GM12878 (cell line): Measurements from ENCODE around the gene CCL4L2.
"Not testable (repeated sequence)": the region's sequence is repeated elsewhere in the genome, so short reads cannot be mapped to it uniquely, and the experiment has no call there.

Source experiments
- MEF2B ChIP-seq: fragments of 450-650 bp; IDR thresholded peaks from 2 replicates; pipeline ENCODE4 v1.6.1; 2018; ENCODE audit warnings: mild to moderate bottlenecking, moderate library complexity; ENCODE audit not compliant: partially characterized antibody, poor library complexity, severe bottlenecking
- NFXL1 ChIP-seq: fragments of 450-650 bp; IDR thresholded peaks from 2 replicates; pipeline ENCODE4 v1.6.1; 2017; ENCODE audit warnings: antibody characterized with exemption, mild to moderate bottlenecking, borderline replicate concordance
- POLR2A ChIP-seq: IDR thresholded peaks from 2 replicates; pipeline ENCODE4 v1.6.1; 2011; ENCODE audit warnings: low read depth, mild to moderate bottlenecking, low read length
- SMC3 ChIP-seq: IDR thresholded peaks from 2 replicates; pipeline ENCODE4 v1.6.1; 2011; ENCODE audit warnings: low read length, improper control_type of control experiment, borderline replicate concordance
- TF ChIP-seq, protein P1 (sequence below), 3 experiments: IDR thresholded peaks in 2 of 3; conservative IDR thresholded peaks in 1 of 3; 2 replicates each; pipeline ENCODE4 v1.5.1; 2011; ENCODE audit warnings: low read depth in 3 of 3, low read length in 3 of 3, mild to moderate bottlenecking in 3 of 3, control low read depth in 2 of 3, moderate library complexity in 2 of 3, inconsistent platforms in 1 of 3, mixed read lengths in 1 of 3; ENCODE audit not compliant: control insufficient read depth in 2 of 3, insufficient read depth in 1 of 3; ENCODE audit errors: extremely low read depth in 1 of 3

DNA sequence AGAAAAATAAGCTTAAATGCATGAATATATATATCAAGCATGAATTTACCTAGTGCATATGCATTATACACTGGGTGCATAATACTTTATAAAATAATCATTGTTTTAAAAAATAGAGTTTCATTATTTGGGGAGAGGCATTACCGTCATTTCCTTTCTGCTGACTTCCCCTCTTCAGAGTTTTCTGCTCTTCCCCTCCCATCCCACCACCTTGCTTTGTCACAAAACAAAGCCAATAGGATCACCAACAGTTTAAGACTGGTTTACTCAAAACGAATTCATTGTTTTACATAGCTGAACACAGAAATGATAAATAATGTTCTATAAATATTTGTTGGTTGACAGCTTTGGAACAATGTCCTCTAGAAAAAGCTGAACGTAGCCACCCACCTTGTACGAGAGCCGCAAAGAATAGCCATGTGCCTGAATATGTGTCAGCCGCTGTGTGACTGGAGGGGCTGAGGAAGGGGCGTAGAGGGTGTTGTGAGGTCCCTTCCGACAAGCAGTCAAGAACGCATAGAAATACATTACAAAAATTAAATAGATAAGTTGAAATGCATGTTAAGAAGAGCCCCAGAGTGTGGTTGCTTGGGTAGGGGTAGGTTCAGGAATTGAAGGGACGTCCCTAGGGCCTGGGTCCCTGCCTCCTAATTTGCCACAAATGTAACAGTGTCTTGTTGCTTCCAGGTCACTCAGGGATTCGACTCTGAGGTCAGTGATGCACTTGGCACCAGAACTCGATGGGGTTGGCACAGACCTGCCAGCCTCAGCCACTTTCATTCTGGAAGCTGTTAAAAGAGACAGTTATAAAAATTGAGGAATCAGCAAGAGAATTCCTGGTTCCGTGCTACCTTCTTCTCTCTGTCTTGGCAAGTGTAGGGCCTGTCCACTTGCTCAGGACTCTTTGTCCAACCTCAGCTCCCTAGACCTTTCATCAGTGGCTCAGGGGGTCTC lies 23.8 kb upstream of the CCL4L2 start:
- TF ChIP-seq, protein P1, sequence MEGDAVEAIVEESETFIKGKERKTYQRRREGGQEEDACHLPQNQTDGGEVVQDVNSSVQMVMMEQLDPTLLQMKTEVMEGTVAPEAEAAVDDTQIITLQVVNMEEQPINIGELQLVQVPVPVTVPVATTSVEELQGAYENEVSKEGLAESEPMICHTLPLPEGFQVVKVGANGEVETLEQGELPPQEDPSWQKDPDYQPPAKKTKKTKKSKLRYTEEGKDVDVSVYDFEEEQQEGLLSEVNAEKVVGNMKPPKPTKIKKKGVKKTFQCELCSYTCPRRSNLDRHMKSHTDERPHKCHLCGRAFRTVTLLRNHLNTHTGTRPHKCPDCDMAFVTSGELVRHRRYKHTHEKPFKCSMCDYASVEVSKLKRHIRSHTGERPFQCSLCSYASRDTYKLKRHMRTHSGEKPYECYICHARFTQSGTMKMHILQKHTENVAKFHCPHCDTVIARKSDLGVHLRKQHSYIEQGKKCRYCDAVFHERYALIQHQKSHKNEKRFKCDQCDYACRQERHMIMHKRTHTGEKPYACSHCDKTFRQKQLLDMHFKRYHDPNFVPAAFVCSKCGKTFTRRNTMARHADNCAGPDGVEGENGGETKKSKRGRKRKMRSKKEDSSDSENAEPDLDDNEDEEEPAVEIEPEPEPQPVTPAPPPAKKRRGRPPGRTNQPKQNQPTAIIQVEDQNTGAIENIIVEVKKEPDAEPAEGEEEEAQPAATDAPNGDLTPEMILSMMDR (IDR thresholded peaks at IDR 0.05 in 2 of 3, conservative IDR thresholded peaks at IDR 0.05 in 1 of 3; ENCODE audit: control insufficient read depth in 2 of 3, extremely low read depth in 1 of 3, insufficient read depth in 1 of 3, low read depth in 3 of 3, low read length in 3 of 3), result not testable (repeated sequence)
- TF ChIP-seq NFXL1, SMC3, POLR2A, MEF2B: not testable (repeated sequence)
